22Rv1 (cell line): ENCODE measurements around the gene ASB13.
A peak's percentile ranks its signal among the peaks of the same experiment; 100 is the strongest.

Experiments
- H3K27ac ChIP-seq: fragments of 450-650 bp; 2 replicates; pipeline ENCODE4 v1.5.1; 2017
- ZFX ChIP-seq: fragments of 450-650 bp; IDR thresholded peaks from 2 replicates; pipeline ENCODE4 v1.6.1; 2017; ENCODE audit warnings: antibody characterized with exemption, borderline replicate concordance
- TF ChIP-seq, protein P1 (sequence below): fragments of 450-650 bp; IDR thresholded peaks from 2 replicates; pipeline ENCODE4 v1.5.1; 2017; ENCODE audit warnings: mild to moderate bottlenecking

Gene ASB13

DNA sequence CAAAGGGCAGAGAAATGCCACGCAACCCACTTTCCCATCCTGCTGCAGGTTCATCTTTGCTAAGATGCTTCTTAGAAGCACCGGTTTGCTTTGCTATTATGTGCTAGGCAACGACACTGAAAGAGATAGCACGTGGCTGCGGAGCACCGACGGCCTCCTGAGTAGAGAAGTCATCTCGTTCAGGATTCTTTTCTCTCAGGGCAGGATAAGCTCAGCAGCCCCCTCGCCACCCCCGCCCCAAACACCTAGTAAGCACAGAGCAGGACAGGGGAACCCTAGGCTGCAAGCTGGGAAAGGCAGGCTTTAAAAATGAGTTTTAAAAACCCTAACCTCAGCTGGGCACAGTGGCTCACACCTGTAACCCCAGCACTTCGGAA, 15.0 kb downstream of the ASB13 start:
- TF ChIP-seq, protein P1, sequence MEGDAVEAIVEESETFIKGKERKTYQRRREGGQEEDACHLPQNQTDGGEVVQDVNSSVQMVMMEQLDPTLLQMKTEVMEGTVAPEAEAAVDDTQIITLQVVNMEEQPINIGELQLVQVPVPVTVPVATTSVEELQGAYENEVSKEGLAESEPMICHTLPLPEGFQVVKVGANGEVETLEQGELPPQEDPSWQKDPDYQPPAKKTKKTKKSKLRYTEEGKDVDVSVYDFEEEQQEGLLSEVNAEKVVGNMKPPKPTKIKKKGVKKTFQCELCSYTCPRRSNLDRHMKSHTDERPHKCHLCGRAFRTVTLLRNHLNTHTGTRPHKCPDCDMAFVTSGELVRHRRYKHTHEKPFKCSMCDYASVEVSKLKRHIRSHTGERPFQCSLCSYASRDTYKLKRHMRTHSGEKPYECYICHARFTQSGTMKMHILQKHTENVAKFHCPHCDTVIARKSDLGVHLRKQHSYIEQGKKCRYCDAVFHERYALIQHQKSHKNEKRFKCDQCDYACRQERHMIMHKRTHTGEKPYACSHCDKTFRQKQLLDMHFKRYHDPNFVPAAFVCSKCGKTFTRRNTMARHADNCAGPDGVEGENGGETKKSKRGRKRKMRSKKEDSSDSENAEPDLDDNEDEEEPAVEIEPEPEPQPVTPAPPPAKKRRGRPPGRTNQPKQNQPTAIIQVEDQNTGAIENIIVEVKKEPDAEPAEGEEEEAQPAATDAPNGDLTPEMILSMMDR, result no peak
- no peak for TF ChIP-seq ZFX
- no peak overlapping the region for H3K27ac ChIP-seq

- no peak overlapping the region for H3K27ac ChIP-seq
- TF ChIP-seq, protein P1, result no peak
- no peak for TF ChIP-seq ZFX
These were observed 15.6 kb downstream of the ASB13 start for GRCh38 chr10:5650664-5651387.

- TF ChIP-seq, protein P1, result no peak
- TF ChIP-seq ZFX, result no peak
- H3K27ac ChIP-seq, result no peak overlapping the region
These were observed 16.6 kb downstream of the ASB13 start for GRCh38 chr10:5649746-5650145.

DNA sequence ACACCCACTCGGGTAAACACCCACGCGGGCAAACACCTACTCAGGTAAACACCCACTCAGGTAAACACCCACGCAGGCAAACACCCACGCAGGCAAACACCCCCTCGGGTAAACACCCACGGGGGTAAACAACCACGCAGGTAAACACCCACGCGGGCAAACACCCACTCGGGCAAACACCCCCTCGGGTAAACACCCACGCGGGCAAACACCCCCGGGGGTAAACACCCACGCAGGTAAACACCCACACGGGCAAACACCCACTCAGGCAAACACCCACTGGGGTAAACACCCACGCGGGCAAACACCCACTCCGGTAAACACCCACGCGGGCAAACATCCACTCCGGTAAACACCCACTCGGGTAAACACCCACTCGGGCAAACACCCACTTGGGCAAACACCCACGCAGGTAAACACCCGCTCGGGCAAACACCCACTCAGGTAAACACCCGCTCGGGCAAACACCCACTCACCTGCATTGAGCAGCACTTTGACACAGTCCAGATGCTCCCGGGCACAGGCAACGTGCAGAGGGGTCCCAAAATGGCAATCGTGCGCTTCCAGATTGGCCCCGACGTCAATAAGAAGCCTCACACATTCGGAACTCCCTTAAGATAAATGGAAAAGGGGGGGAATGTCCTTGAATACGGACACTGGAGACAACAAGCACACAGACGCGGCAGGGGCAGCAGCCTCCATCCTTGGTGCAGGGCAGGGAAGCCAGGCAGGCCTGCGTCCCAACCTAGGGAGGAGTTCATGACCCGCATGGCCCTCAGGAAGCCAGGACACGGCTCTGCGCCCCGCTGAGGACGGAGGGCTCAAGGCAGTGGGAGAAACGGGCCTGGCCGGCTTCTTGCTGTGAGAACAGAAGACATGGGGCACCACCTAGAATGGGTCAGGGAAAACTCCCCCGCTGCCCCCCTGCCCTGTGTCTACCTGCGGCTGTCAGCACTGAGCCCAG, 17.6 kb downstream of the ASB13 start:
- no peak overlapping the region for H3K27ac ChIP-seq
- no peak for TF ChIP-seq ZFX
- TF ChIP-seq, protein P1, result no peak

DNA sequence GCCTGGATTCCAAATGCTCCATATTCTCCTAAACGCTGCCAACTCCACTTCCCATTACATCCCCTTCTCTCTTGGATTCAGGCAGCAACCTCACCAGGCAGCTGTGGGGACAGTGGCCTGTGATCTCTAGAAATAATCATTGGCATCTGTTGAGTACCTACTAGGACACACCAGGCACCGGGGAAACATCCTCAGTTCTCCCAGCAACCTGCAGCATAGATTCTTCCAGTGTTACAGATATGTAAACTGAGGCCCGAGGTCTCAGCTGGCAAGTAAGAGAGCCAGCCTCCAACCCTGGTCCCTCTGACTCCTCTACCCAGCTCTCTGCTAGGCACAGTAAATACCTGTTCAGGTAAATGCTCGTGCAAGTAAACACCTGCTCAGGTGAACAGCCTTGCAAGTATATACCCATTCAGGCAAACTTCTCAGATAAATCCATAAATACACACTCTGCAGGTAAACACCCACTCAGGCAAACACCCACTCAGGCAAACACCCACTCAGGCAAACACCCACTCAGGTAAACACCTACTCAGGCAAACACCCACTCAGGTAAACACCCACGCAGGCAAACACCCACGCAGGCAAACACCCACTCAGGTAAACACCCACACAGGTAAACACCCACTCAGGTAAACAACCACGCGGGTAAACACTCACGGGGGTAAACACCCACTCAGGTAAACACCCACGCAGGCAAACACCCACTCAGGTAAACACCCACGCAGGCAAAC, 18.7 kb downstream of the ASB13 start:
- TF ChIP-seq, protein P1, result no peak
- no peak for TF ChIP-seq ZFX
- peak overlapping the region; percentile 22 for H3K27ac ChIP-seq

GRCh38 chr10:5645944-5646617, 20.3 kb downstream of the ASB13 start:
- peak overlapping the region; percentile 22; the same call in 1 of the 2 replicates for H3K27ac ChIP-seq
- TF ChIP-seq ZFX, result no peak
- TF ChIP-seq, protein P1, result no peak
